HCEC 1CT (cell line): Measurements from ENCODE around the gene CILP2.

Experiments
- DNase-seq: peaks from one replicate; pipeline ENCODE4 v3.0.0-alpha.2; 2017

Gene CILP2

DNA sequence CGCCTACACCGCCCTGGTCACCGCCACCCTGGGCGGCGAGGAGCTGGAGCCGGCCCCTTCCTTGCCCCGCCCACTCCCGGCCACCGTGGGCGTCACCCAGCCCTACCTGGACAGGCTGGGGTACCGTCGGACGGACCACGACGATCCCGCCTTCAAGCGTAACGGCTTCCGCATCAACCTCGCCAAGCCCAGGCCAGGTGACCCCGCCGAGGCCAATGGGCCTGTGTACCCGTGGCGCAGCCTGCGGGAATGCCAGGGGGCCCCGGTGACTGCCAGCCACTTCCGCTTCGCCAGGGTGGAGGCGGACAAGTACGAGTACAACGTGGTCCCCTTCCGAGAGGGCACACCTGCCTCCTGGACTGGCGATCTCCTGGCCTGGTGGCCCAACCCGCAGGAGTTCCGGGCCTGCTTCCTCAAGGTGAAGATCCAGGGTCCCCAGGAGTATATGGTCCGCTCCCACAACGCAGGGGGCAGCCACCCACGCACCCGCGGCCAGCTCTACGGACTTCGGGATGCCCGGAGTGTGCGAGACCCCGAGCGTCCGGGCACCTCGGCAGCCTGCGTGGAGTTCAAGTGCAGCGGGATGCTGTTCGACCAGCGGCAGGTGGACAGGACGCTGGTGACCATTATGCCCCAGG, 7.0 kb downstream of the CILP2 start:
- DNase-seq, result no peak

DNA sequence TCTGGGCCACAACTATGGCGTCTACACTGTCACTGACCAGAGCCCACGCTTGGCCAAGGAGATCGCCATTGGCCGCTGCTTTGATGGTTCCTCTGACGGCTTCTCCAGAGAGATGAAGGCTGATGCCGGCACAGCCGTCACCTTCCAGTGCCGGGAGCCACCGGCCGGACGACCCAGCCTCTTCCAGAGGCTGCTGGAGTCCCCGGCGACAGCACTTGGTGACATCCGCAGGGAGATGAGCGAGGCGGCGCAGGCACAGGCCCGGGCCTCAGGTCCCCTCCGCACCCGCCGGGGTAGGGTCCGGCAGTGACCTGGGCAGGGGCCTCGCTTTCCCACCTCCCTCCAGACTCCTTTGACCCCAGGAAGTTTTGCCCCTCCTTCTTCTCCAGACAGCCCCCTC, 7.6 kb downstream of the CILP2 start:
- DNase-seq, result no peak

DNA sequence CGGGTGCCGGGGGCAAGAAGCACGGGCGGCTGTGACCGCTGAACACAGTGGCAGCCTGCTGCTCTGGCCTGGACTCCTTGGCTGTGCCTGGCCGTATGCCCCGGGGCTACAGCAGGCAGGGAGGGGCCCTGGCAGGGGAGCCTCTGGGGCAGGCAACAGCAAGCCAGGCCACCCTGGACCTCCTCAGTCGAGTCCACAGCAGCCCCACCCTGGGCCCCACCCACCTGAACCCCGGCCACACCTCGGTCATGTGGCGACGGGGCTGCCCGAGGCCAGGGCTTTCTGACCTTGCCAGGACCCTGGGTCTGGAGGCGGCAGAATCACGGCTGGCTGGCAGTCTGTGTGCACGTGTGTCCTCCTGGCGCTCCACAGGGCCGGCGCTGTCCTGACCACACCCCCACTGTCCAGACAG, 8.7 kb downstream of the CILP2 start:
- no peak for DNase-seq

- no peak for DNase-seq
Measured at GRCh38 chr19:19547674-19548336, 9.7 kb downstream of the CILP2 start.

DNA sequence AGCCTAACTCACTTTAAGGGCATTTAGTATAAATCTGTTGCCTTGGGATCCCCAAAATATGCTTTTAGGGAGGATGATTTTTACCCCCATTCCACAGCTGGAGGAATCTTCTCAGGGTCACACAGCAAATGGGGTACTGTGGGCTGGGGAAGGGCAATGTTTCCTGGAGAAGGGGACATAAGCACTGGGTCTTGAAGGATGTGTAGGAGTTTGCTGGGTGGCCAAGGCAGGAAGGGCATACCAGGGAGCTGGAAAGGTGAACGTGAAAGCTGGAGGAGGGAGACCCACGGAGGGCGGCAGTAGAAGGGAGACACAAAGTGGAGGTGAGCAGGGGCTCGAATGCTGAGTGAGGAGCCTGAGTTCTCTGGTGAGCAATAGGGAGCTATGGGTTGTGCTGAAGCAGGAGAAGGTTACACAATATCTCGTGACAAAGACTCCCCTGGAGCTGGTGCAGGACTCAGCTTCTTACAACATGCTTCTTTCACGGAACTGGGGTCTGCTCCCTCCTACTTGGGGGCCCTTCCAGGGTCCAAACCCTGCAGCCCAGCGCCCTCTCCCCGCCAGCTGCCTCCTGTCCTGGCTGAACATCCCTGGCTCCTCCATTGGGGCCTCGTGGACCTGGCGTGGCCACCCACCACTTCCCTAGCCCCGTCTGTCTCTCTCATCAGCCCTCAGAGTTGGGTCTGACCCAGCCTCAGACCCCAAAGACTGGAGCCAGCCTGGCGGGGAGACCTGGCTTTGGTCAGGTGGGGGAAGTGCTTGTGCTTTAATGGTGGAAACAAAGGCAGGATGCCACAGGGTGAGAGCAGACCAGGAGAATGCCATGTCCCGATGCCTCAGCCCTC, 11.1 kb downstream of the CILP2 start:
- no peak for DNase-seq

GRCh38 chr19:19549804-19550464, 11.9 kb downstream of the CILP2 start:
- no peak for DNase-seq

DNA sequence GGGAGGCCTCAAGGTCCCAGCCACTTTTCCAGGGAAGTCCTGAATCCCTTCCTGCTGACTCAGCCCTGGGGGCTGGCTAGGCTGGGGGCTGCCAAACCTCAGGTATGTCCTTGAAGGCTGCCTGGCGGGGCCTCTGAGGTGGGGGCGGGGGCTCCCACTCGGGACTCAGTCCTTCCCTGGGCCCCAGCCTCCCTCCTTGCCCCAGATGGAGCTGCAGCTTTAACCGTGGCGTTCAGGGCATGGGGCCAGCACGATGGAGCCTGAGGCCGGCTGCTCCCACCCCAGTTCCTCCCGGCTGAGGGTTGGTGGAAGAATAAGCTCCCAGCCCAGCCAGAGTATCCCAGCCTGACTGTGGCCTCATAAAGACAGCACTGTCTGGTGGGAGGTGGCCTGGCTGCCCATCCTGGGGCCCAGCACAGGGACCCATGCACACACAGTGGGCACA, 12.4 kb downstream of the CILP2 start:
- DNase-seq, result no peak

DNA sequence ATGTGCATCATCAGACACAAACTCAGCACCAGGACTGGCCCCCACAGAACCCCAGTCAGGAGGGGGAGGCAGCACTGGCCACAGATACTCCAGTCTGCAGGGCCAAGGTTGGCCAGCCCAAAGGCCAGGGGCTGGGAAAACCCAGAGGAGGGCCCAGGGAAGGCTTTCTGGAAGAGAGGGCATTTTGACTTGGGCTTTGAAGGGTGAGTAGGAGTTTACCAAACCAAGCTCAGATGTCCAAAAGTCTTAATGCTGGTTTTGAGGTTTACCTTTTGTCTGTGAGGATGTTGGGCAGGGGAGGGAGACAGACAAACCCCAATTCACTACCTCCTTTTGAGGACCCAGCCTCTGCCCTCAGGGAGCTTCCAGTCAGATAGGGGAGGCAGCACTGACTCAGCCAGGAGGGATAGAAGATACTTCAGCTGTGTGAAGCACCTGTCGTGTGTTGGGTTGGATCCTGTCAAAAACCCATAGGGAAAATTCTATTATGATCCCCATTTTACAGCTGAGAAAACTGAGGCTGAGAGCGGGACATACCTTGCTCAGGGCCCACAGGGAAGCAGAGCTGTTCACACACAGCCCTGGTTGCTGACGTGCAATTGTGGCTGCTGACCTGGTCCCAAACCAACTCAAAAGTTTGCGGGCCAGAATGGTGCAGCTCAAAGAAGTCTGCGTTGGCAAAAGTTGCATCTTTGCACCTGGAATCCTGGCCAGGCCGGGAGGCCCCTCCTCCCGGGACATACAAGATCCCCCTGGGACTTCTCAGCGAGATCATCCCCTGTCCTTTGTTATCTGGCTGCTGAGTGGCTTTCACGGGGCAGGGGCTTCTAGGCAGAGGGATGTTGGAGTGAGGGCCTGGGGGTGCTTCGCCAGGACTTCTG, 13.1 kb downstream of the CILP2 start:
- no peak for DNase-seq

- DNase-seq, result no peak
Measured at GRCh38 chr19:19551853-19552192, 13.8 kb downstream of the CILP2 start.

GRCh38 chr19:19552798-19553197, 14.7 kb downstream of the CILP2 start:
- DNase-seq, result peak; percentile 31

DNA sequence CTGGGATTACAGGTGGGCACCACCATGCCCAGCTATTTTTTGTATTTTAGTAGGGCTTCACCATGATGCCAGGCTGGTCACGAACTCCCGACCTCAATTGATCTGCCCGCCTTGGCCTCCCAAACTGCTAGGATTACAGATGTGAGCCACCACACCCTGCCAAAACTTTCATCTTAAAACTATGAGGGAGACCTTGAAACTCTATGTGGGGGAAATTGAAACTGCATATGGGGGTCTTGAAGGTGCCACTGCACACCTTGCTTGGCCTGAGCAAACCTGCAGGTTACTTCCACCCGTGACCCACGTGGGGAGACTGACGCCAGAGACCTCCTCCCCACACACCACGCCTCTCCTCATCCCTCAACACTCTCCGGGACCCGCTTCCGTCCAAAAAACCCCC, 15.6 kb downstream of the CILP2 start:
- DNase-seq, result no peak

DNA sequence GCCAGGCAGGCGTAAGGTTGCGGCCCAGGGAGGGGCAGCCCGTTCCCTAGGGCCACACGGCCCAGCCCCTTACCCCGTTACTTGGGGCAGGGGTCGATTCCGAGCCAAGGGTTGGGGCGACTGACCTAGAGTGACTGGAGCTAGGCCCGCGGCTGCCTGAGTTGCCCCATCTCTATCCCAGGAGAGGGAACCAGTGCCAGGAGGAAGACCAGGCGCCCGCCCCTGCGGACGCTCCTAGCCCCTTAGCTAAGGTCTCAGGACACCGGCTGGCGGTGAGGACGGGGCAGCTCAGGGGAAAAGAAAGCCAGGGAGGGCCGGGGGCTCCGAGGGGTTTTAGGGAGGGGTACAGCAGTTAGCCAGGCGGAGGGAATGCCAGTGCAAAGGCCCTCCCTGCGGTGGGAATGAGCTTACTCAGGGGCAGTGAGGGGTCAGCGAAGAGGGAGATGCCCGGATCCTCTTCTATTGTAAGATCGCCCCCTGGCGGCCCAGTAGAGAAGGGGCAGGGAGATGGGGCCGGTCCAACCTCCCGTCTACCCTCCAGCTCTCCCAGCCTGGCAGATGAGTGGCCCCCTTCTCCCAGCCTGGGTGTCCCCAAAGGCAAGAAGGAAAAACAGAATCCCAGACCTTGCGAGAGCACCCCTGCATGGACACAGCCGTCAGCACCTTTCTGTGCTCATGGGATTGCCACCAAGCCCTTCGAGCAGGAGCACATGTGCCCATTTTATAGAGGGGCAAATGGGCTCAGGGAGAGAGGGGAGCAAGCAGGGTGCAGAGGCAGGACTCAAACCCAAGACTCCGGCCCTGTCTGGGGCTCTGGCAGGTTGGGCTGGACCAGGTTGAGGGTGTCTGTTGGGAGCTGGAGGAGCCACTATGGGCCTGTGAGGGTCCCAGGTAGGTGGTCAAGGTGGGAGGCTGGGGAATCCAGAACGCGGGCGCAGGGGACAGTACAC, 16.3 kb downstream of the CILP2 start:
- DNase-seq, result peak; percentile 40

GRCh38 chr19:19558055-19558454, 20.0 kb downstream of the CILP2 start:
- DNase-seq, result no peak

GRCh38 chr19:19558636-19559035, 20.6 kb downstream of the CILP2 start:
- DNase-seq, result no peak

DNA sequence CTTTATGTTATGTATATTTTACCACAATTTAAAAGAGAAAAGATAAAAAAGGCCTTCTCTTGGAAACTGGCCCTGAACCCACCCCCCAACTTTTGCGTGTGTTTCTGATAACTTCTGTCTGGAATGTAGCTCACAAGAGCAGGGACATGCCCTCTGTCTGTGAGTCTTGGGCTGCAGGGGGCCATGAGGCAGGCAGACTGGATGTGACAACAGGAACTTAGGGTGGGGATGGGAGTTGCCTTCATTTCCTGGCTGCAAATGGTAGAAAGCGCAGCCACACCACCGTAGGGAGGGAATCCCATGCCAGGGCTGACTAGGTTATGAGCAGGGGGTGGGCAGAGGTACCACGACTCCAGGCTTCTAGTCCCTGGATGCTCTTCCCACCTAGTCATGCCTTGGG, 21.9 kb downstream of the CILP2 start:
- DNase-seq, result no peak

DNA sequence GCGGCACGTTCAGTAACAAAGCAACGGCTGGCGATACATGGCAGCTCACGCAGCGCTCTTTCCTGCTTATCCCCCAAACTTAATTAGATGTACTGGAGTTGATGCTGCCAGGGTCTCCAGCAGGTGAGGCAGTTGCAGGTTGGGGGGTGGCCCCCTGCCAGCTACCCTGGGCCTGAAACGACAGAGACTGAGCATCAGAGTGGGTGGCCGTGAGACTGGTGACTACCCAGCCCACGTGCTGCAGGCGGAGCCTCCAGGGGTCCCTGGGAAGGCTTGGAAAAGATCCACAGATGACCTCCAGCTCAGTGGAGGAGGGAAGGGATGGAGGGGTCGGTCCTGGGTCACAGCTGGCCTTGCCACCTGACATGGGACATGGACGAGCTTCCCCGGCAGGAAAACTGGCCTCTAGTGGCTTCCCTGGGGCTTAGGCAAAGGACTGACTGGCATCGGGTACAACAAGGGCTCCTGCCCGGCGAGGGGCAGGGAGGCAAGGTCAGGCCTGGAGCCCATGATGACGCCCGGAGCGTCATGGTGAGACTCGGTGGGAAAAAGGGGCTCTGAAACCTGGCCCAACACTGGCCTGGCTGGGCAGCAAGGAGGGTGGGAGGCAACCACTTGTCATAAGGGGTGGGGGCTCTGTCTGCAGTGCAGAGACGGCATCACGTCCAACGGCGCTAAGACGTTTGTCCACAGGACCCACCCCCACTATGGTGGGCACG, 24.0 kb downstream of the CILP2 start:
- DNase-seq, result no peak

DNA sequence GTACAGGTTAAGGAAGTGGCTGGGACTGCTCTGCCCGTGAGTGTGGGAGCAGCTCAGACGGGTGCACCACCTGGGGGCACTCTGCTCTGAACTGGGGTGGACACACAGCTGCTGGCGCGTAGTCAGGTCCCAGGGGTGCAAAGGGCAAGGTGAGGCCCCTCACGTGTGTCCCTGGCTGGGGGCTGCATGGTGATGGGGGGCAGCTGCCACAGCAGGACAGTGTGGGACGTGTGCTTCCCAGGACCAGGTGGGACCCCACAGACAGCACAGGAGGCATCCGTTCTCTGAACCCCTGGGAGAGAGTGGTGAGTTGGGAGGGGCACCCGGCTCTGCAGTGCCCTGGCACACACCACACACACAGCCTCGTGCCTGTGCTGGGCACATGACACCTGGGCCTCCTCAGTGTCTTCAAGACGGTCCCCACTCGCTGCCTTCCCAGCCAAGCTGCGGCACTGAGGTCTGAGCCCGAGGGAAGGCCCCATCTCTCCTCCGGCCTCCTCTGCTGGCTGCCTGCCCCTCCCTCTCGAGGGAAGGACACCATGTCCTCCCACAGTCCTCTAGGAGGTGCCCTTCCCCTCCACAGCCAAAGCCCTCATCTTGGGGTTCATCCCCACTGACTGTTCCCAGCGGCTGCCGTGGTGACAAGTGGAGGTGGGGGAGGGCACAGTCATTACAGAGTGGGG, 24.7 kb downstream of the CILP2 start:
- DNase-seq, result no peak

- no peak for DNase-seq
Measured at GRCh38 chr19:19563348-19563848, 25.3 kb downstream of the CILP2 start.

DNA sequence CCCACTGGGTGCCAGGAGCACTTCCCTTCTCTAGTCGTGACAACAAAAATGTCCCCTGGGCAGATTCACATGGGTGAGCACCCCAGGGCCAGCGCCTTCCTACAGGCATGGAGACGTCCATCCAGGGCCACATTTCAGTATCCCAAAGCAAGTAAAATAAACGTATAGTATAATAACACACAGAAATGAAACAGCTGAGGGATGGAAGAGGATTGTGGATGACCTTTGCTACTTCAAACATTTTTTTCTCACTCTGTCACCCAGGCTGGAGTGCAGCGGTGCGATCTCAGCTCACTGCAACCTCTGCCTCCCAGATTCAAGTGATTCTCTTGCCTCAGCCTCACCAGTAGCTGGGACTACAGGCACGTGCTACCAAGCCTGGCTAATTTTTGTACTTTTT, 28.2 kb downstream of the CILP2 start:
- DNase-seq, result peak; percentile 37

- no peak for DNase-seq
Measured at GRCh38 chr19:19567391-19567790, 29.3 kb downstream of the CILP2 start.
